RWPE2 (cell line): ENCODE measurements around the gene LRRN4.
A peak's percentile ranks its signal among the peaks of the same experiment; 100 is the strongest.
"Not testable (repeated sequence)": the region's sequence is repeated elsewhere in the genome, so short reads cannot be mapped to it uniquely, and the experiment has no call there.

ENCODE experiments used
- ATAC-seq: fragments of 200-7000 bp; cut with Tn5 transposase; 3 replicates; pipeline ENCODE4 v1.9.1; 2021; ENCODE audit warnings: low read depth
- DNase-seq: peaks from one replicate; pipeline ENCODE4 v3.0.0-alpha.2; 2020; ENCODE audit warnings: low spot score
- H3K27ac ChIP-seq: fragments of 450-650 bp; 2 replicates; pipeline ENCODE4 v1.5.1; 2017; ENCODE audit warnings: mild to moderate bottlenecking; ENCODE audit not compliant: poor library complexity, severe bottlenecking
- H3K27me3 ChIP-seq: fragments of 250-450 bp; sonication (Bioruptor Pico); 2 replicates; pipeline ENCODE4 v1.5.1; 2021; ENCODE audit warnings: mild to moderate bottlenecking, moderate library complexity; ENCODE audit not compliant: insufficient read depth, poor library complexity, severe bottlenecking
- H3K36me3 ChIP-seq: fragments of 250-450 bp; sonication (Bioruptor Pico); 2 replicates; pipeline ENCODE4 v1.5.1; 2020; ENCODE audit warnings: low read depth, mild to moderate bottlenecking, moderate library complexity
- H3K4me1 ChIP-seq: fragments of 250-450 bp; sonication (Bioruptor Pico); 2 replicates; pipeline ENCODE4 v1.5.1; 2021; ENCODE audit warnings: mild to moderate bottlenecking, moderate library complexity; ENCODE audit not compliant: insufficient read depth, poor library complexity, severe bottlenecking
- H3K4me3 ChIP-seq: fragments of 250-450 bp; sonication (Bioruptor Pico); 2 replicates; pipeline ENCODE4 v1.5.1; 2021; ENCODE audit warnings: mild to moderate bottlenecking, moderate library complexity; ENCODE audit not compliant: severe bottlenecking
- H3K9me3 ChIP-seq: fragments of 250-450 bp; sonication (Bioruptor Pico); 2 replicates; pipeline ENCODE4 v1.5.1; 2021; ENCODE audit warnings: mild to moderate bottlenecking, moderate library complexity; ENCODE audit not compliant: severe bottlenecking
- TF ChIP-seq, protein P1 (sequence below): fragments of 450-650 bp; IDR thresholded peaks from one replicate; pipeline ENCODE4 v1.5.1; 2017; ENCODE audit warnings: mild to moderate bottlenecking, moderate library complexity; ENCODE audit not compliant: poor library complexity, severe bottlenecking

LRRN4 gene

DNA sequence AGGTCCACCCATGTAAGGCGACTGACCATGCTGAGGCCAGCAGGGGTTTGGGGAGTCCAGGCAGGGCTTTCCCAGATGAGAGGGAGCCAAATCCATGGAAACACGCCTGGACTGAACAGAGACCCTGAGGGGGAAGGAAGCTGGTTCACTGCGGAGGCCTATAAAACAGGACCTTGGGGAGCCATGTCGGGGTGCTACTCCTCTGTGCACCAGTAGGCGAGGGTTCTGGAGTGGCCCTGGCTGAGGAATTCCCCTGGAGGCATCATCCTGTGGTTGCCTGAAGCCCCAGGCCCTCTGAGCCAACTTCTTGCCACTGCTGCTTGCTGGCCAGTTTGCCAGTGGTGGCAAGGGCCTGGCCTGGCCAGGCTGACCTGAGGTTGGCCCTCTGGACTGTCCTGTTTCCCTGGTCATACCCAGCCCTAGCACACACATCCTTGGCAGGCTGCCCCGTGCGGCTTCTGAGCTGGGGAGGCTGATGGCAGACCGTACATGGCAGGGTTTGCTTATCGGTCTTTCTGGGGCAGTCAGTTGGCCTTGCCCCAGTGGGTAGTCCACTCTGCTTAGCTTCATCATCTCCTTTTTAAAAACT lies 2.2 kb upstream of the LRRN4 start:
- no peak overlapping the region for H3K4me3 ChIP-seq
- no peaks in the 10 kb centered on the region for H3K9me3 ChIP-seq
- H3K27ac ChIP-seq, result no peak overlapping the region
- H3K4me1 ChIP-seq, result peaks cover 15% of the 10 kb centered on the region
- no peaks in the 10 kb centered on the region for H3K36me3 ChIP-seq
- TF ChIP-seq, protein P1, sequence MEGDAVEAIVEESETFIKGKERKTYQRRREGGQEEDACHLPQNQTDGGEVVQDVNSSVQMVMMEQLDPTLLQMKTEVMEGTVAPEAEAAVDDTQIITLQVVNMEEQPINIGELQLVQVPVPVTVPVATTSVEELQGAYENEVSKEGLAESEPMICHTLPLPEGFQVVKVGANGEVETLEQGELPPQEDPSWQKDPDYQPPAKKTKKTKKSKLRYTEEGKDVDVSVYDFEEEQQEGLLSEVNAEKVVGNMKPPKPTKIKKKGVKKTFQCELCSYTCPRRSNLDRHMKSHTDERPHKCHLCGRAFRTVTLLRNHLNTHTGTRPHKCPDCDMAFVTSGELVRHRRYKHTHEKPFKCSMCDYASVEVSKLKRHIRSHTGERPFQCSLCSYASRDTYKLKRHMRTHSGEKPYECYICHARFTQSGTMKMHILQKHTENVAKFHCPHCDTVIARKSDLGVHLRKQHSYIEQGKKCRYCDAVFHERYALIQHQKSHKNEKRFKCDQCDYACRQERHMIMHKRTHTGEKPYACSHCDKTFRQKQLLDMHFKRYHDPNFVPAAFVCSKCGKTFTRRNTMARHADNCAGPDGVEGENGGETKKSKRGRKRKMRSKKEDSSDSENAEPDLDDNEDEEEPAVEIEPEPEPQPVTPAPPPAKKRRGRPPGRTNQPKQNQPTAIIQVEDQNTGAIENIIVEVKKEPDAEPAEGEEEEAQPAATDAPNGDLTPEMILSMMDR, result no peak
- no peaks in the 10 kb centered on the region for H3K27me3 ChIP-seq
- DNase-seq (no peak), ATAC-seq (no peak)

GRCh38 chr20:6055161-6055783 lies 1.4 kb upstream of the LRRN4 start:
- peaks cover 15% of the 10 kb centered on the region for H3K4me1 ChIP-seq
- ATAC-seq (no peak), DNase-seq (no peak)
- TF ChIP-seq, protein P1, result no peak
- peak overlapping the region; percentile 44 for H3K27ac ChIP-seq
- no peaks in the 10 kb centered on the region for H3K36me3 ChIP-seq
- H3K4me3 ChIP-seq, result no peak overlapping the region
- H3K27me3 ChIP-seq, result no peaks in the 10 kb centered on the region
- H3K9me3 ChIP-seq, result no peaks in the 10 kb centered on the region

DNA sequence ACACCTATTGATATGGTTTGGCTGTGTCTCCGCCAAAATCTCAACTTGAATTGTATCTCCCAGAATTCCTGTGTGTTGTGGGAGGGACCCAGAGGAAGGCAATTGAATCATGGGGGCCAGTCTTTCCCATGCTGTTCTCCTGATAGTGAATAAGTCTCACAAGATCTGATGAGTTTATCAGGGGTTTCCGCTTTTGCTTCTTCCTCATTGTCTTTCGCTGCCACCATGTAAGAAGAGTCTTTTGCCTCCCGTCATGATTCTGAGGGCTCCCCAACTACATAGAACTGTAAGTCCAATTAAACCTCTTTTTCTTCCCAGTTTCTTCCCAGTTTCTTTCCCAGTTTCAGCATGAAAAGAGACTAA lies 810 bp upstream of the LRRN4 start:
- H3K9me3 ChIP-seq, H3K36me3 ChIP-seq, ATAC-seq, DNase-seq, H3K4me3 ChIP-seq, H3K27me3 ChIP-seq: not testable (repeated sequence)
- Histone ChIP-seq H3K27ac (peak overlapping the region; percentile 44), H3K4me1 (peaks cover 15% of the 10 kb centered on the region)

- no peak for DNase-seq
- ATAC-seq, result no peak
- H3K4me3 ChIP-seq, result no peak overlapping the region
- peaks cover 15% of the 10 kb centered on the region for H3K4me1 ChIP-seq
- no peaks in the 10 kb centered on the region for H3K9me3 ChIP-seq
- no peaks in the 10 kb centered on the region for H3K27me3 ChIP-seq
- H3K27ac ChIP-seq, result peak overlapping the region; percentile 44
- TF ChIP-seq, protein P1, result no peak
- no peaks in the 10 kb centered on the region for H3K36me3 ChIP-seq
Observed at GRCh38 chr20:6053064-6053775, 640 bp downstream of the LRRN4 start.

- no peaks in the 10 kb centered on the region for H3K27me3 ChIP-seq
- DNase-seq, result no peak
Observed at GRCh38 chr20:6051505-6051904, 2.4 kb downstream of the LRRN4 start.

More at GRCh38 chr20:6051505-6051904, 2.4 kb downstream of the LRRN4 start:
- ATAC-seq, result no peak
- TF ChIP-seq, protein P1, result no peak
- no peak overlapping the region for H3K4me3 ChIP-seq
- no peaks in the 10 kb centered on the region for H3K36me3 ChIP-seq
- H3K27ac ChIP-seq, result no peak overlapping the region
- peaks cover 15% of the 10 kb centered on the region for H3K4me1 ChIP-seq
- no peaks in the 10 kb centered on the region for H3K9me3 ChIP-seq
